ENCODE measurements around the gene MBP.

The MBP gene

DNA sequence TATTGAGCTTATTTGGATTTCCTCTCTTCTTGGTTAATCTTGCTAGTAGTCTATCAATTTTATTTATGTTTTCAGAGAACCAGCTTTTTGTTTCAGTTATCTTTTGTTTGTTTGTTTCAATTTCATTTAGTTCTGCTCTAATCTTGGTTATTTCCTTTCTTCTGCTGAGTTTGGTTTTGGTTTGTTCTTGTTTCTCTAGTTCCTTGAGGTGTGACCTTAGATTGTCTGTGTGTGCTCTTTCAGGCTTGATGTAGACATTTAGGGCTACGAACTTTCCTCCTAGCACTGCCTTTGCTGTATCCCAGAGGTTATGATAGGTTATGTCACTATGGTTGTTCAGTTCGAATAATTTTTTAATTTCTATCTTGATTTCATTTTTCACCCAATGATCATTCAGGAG is 168.6 kb downstream of the MBP start:
- TF ChIP-seq, protein P1, sequence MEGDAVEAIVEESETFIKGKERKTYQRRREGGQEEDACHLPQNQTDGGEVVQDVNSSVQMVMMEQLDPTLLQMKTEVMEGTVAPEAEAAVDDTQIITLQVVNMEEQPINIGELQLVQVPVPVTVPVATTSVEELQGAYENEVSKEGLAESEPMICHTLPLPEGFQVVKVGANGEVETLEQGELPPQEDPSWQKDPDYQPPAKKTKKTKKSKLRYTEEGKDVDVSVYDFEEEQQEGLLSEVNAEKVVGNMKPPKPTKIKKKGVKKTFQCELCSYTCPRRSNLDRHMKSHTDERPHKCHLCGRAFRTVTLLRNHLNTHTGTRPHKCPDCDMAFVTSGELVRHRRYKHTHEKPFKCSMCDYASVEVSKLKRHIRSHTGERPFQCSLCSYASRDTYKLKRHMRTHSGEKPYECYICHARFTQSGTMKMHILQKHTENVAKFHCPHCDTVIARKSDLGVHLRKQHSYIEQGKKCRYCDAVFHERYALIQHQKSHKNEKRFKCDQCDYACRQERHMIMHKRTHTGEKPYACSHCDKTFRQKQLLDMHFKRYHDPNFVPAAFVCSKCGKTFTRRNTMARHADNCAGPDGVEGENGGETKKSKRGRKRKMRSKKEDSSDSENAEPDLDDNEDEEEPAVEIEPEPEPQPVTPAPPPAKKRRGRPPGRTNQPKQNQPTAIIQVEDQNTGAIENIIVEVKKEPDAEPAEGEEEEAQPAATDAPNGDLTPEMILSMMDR (IDR thresholded peaks at IDR 0.05; ENCODE audit: low read depth, low read length) = no peak
- H3K4me3 ChIP-seq (ENCODE audit: low read depth, low read length) = no peak overlapping the region
- no peak for DNase-seq (ENCODE audit: low read depth)

- DNase-seq (ENCODE audit: low read depth) = no peak
- H3K4me3 ChIP-seq (ENCODE audit: low read depth, low read length) = no peak overlapping the region
- TF ChIP-seq, protein P1 (IDR thresholded peaks at IDR 0.05; ENCODE audit: low read depth, low read length) = no peak
- TF ChIP-seq MAX (IDR thresholded peaks at IDR 0.05; ENCODE audit: low read depth, low read length) (no peak), MYC (IDR thresholded peaks at IDR 0.05; ENCODE audit: low read depth, low read length) (no peak), POLR2A (IDR thresholded peaks at IDR 0.05; ENCODE audit: extremely low read depth, insufficient read length) (no peak)
These were observed 169.7 kb downstream of the MBP start for GRCh38 chr18:76962851-76963250.

- DNase-seq (ENCODE audit: low read depth) = peak; percentile 15
- no peak for TF ChIP-seq POLR2A (IDR thresholded peaks at IDR 0.05; ENCODE audit: extremely low read depth, insufficient read length)
- no peak for TF ChIP-seq MAX (IDR thresholded peaks at IDR 0.05; ENCODE audit: low read depth, low read length)
- TF ChIP-seq, protein P1 (IDR thresholded peaks at IDR 0.05; ENCODE audit: low read depth, low read length) = no peak
- TF ChIP-seq MYC (IDR thresholded peaks at IDR 0.05; ENCODE audit: low read depth, low read length) = no peak
These were observed 172.0 kb downstream of the MBP start for GRCh38 chr18:76960528-76961035.

GRCh38 chr18:76959605-76960004 is 173.0 kb downstream of the MBP start:
- no peak for DNase-seq (ENCODE audit: low read depth)
- no peak overlapping the region for H3K4me3 ChIP-seq (ENCODE audit: low read depth, low read length)
- TF ChIP-seq POLR2A (IDR thresholded peaks at IDR 0.05; ENCODE audit: extremely low read depth, insufficient read length) = no peak
- TF ChIP-seq MYC (IDR thresholded peaks at IDR 0.05; ENCODE audit: low read depth, low read length) = no peak
- TF ChIP-seq, protein P1 (IDR thresholded peaks at IDR 0.05; ENCODE audit: low read depth, low read length) = no peak
- no peak for TF ChIP-seq MAX (IDR thresholded peaks at IDR 0.05; ENCODE audit: low read depth, low read length)

More at GRCh38 chr18:76960528-76961035, 172.0 kb downstream of the MBP start:
- no peak overlapping the region for H3K4me3 ChIP-seq (ENCODE audit: low read depth, low read length)

DNA sequence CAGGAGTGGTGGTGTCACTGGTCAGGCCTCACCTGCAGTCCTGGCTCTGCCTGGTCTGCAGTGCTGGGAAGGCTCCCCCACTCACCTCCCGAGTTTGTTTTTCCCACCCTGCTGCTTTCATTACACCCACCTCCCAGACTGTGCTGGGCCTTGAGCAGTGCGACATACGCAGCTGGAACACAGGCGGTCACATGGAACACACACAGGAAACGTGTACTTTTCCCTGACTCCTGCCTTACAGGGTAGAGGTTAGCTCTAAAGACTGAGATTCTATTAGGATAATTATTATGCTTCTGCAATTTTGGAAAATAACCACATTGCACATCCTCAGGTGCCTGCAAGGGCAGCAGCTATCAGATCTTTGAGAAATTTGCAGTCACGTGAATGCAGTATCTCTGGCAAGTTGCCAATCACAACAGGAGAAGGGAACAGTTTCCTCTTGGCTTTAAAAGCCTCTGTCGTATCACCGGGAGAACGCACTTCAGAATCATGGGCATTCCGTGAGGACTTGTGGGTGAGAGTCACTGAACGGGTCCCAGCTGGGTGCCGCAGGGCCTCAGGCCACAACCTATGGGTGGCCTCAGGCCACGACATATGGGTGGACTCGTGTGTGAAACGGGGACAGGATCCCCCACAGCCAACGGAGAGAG is 173.8 kb downstream of the MBP start:
- H3K4me3 ChIP-seq (ENCODE audit: low read depth, low read length) = no peak overlapping the region
- DNase-seq (ENCODE audit: low read depth) = no peak
- no peak for TF ChIP-seq POLR2A (IDR thresholded peaks at IDR 0.05; ENCODE audit: extremely low read depth, insufficient read length)

- TF ChIP-seq MAX (IDR thresholded peaks at IDR 0.05; ENCODE audit: low read depth, low read length) (no peak), POLR2A (IDR thresholded peaks at IDR 0.05; ENCODE audit: extremely low read depth, insufficient read length) (no peak), MYC (IDR thresholded peaks at IDR 0.05; ENCODE audit: low read depth, low read length) (no peak)
- TF ChIP-seq, protein P1 (IDR thresholded peaks at IDR 0.05; ENCODE audit: low read depth, low read length) = no peak
- H3K4me3 ChIP-seq (ENCODE audit: low read depth, low read length) = no peak overlapping the region
- no peak for DNase-seq (ENCODE audit: low read depth)
These were observed 174.9 kb downstream of the MBP start for GRCh38 chr18:76957384-76958355.
